HFFc6 (cell line): ENCODE data around the gene PLIN4. TPM values are rescaled to one million over a fixed set of nuclear protein-coding genes. Genes with fewer than 3 reads are reported as not detected.

Source experiments
- DNase-seq: peaks from one replicate; pipeline ENCODE4 v3.0.0-alpha.2; 2018
- H3K27ac Mint-ChIP-seq: 2 replicates; pipeline ENCODE4 v1.8.0; 2020; ENCODE audit warnings: mild to moderate bottlenecking, mixed read lengths
- H3K27me3 Mint-ChIP-seq: 2 replicates; pipeline ENCODE4 v1.8.0; 2021; ENCODE audit warnings: mild to moderate bottlenecking, moderate library complexity, mixed read lengths; ENCODE audit not compliant: insufficient read depth
- H3K36me3 Mint-ChIP-seq: 2 replicates; pipeline ENCODE4 v1.8.0; 2021; ENCODE audit warnings: low read depth, mixed read lengths
- H3K4me1 Mint-ChIP-seq: 2 replicates; pipeline ENCODE4 v1.8.0; 2020; ENCODE audit warnings: low read depth, mixed read lengths
- H3K4me3 Mint-ChIP-seq: 2 replicates; pipeline ENCODE4 v1.8.0; 2020; ENCODE audit warnings: mild to moderate bottlenecking, moderate library complexity, mixed read lengths
- H3K9me3 Mint-ChIP-seq: 2 replicates; pipeline ENCODE4 v1.8.0; 2020; ENCODE audit warnings: mild to moderate bottlenecking, mixed read lengths
- total RNA-seq, 6 experiments: library from RNA; stranded (reverse); fragmentation: NEBNext Ultra II Directional; extraction: Animal tissue kit (Norgen Biotek cat#: 25700); gene quantifications; 2 replicates in 1 of 6; 3 replicates in 5 of 6; pipeline ENCODE4 v1.2.3, GENCODE V29; 2021
- TF ChIP-seq, protein P1 (sequence below): fragments of 200-600 bp; sonication (generic); IDR thresholded peaks from 2 replicates; pipeline ENCODE4 v1.5.0; 2021; ENCODE audit warnings: antibody characterized with exemption, mild to moderate bottlenecking

Gene PLIN4
- total RNA-seq, 6 experiments from 2014 or later: not detected

DNA sequence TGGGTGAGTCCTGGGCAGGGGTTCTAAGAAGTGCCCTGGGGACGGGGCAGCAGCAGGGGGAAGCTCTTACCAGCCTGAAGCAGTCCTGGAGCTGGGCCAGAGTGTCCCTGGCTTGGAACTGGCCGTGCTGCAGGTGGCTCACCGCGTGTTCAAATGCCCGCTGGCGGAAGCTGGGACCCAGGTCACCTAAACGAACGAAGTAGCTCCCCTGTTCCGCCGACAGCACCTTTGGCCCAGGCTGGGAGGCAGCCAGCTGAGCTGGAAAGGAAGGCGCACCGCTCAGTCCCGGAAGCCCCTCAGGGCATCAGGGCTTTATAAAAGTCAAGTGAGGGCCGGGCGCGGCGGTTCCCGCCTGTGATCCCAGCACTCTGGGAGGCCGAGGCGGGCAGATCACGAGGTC, 9.6 kb downstream of the PLIN4 start:
- H3K27me3 Mint-ChIP-seq: peaks cover 9% of the 10 kb centered on the region

DNA sequence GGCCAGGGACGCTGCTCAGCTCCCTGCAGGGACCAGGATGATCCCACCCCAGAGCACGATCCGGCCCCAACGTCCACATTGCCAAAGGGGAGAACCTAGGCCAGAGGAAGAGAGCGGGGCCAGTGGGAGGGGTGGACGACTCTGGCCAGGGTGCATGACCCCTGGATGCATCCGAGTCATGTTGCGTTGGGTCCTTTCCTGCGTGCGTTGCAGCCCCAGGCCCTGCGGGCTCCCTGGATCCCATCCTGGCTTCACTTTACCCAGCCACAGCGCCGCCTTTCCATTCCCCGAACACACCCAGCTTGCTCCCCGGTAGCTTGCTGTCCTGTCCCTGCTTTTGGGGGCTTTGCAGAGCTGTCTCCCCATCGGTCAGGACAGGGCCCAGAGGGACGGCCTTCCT, 10.5 kb downstream of the PLIN4 start:
- TF ChIP-seq, protein P1, sequence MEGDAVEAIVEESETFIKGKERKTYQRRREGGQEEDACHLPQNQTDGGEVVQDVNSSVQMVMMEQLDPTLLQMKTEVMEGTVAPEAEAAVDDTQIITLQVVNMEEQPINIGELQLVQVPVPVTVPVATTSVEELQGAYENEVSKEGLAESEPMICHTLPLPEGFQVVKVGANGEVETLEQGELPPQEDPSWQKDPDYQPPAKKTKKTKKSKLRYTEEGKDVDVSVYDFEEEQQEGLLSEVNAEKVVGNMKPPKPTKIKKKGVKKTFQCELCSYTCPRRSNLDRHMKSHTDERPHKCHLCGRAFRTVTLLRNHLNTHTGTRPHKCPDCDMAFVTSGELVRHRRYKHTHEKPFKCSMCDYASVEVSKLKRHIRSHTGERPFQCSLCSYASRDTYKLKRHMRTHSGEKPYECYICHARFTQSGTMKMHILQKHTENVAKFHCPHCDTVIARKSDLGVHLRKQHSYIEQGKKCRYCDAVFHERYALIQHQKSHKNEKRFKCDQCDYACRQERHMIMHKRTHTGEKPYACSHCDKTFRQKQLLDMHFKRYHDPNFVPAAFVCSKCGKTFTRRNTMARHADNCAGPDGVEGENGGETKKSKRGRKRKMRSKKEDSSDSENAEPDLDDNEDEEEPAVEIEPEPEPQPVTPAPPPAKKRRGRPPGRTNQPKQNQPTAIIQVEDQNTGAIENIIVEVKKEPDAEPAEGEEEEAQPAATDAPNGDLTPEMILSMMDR: no peak
- DNase-seq: no peak
- no peaks in the 10 kb centered on the region for H3K9me3 Mint-ChIP-seq
- peaks cover 11% of the 10 kb centered on the region for H3K36me3 Mint-ChIP-seq
- H3K27me3 Mint-ChIP-seq: peaks cover 8% of the 10 kb centered on the region
- no peak overlapping the region for H3K27ac Mint-ChIP-seq
- no peak overlapping the region for H3K4me3 Mint-ChIP-seq
- peaks cover 11% of the 10 kb centered on the region for H3K4me1 Mint-ChIP-seq

More for the DNA sequence above, 9.6 kb downstream of the PLIN4 start:
- no peak for DNase-seq
- TF ChIP-seq, protein P1: no peak
- Mint-ChIP-seq H3K27ac (no peak overlapping the region), H3K36me3 (peaks cover 11% of the 10 kb centered on the region), H3K9me3 (no peaks in the 10 kb centered on the region), H3K4me3 (no peak overlapping the region), H3K4me1 (peaks cover 11% of the 10 kb centered on the region)

DNA sequence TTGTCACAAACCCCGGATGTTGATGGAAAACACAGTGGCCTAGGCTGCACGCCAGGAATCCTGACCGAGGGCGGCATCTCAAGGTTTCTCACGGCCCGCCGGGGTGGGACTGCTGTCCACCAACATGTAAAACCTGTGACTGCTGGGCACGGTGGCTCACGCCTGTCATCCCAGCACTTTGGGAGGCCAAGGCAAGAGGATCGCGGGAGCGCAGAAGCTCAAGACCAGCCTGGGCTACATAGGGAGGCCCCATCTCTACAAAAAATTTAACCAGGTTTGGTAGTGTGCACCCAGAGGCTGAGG, 11.2 kb downstream of the PLIN4 start:
- H3K36me3 Mint-ChIP-seq: peaks cover 11% of the 10 kb centered on the region
- TF ChIP-seq, protein P1: no peak
- no peaks in the 10 kb centered on the region for H3K9me3 Mint-ChIP-seq
- no peak overlapping the region for H3K27ac Mint-ChIP-seq
- H3K27me3 Mint-ChIP-seq: peaks cover 8% of the 10 kb centered on the region
- DNase-seq: no peak
- H3K4me1 Mint-ChIP-seq: peaks cover 11% of the 10 kb centered on the region
- H3K4me3 Mint-ChIP-seq: no peak overlapping the region

DNA sequence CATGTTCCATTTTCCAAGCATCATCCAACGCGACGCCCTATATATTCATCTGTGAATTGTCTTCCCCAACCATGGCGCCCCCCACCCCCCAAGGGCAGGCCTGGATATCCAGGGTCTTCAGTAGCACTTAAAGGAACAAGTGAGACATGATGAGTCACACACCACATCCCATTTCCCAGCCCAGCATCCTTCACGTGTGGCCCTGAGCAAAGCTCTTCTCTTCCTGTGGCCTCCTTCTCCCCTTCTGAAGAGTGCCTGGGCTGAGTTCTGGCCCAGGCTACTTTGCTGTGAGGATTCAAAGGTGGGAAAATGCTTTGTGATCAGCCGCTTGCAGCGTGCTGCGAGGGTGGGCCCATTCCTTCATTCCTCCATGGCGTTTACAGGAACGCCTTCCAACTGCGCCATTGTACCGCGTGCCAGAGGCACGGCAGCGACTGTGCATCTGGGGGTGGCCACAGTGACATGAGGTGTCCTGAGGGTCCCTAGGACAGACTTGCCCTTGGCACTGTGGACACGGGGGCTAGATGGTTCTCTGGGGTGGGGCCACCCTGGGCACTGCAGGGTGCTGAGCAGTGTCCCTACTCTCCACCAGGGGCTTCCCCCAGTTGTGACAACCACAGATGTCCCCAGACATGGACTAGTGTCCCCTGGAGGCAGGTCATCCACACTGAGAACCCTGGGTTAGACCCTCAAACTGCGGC, 11.7 kb downstream of the PLIN4 start:
- TF ChIP-seq, protein P1: peak; percentile 46
- Mint-ChIP-seq H3K9me3 (no peaks in the 10 kb centered on the region), H3K36me3 (peaks cover 11% of the 10 kb centered on the region), H3K27me3 (peaks cover 8% of the 10 kb centered on the region), H3K4me3 (no peak overlapping the region), H3K27ac (peak overlapping the region; percentile 72), H3K4me1 (peaks cover 11% of the 10 kb centered on the region)
- peak; percentile 44 for DNase-seq

DNA sequence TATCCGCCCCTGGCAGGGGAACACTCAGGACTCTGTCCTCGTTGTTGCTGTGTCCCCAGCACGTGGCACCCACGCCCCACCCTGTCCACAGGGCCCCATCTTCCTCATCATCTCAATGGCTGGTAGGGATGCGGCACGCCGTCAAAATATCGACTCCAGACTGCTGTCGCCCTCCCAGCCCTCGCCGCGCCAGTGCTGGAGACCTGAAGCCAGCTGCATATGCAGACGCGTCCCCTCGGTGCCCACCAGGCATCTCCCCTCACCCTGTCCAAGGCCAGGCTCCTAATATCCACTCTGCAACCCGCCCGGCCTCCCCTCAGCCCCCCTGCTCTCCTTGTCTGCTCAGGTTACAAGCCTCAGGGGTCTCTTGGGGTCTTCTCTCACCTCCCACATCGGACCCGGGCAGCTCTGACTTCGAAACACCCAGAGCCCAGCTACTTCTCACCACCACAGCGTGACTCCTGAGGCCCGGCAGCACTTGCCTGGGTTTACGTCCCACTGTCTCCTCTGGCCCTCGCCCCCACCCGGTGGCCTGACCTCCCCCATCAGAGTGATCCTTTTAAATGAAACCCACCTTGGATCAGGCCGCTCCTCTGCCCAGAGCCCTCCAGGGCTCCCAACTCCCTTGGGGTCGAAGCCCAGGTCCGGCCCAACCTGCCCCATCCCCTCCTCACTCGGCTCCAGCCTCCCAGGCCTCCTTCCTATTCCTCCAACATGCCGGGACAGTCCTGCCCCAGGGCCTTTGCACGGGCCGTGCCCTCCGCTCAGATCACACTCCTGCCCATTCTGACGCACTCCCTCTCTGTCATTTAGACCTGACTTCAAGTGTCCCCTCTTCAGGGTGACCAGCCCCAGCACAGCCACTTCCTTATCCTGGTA, 12.5 kb downstream of the PLIN4 start:
- Mint-ChIP-seq H3K27me3 (peaks cover 8% of the 10 kb centered on the region), H3K36me3 (peaks cover 11% of the 10 kb centered on the region), H3K9me3 (no peaks in the 10 kb centered on the region), H3K4me3 (no peak overlapping the region), H3K27ac (peak overlapping the region; percentile 72), H3K4me1 (peaks cover 11% of the 10 kb centered on the region)
- no peak for DNase-seq
- TF ChIP-seq, protein P1: no peak
